GM23248 (cell line): ENCODE measurements around the gene DNAJA4.

Experiments
- EZH2 ChIP-seq: fragments of 200-600 bp; sonication (generic); IDR thresholded peaks from 2 replicates; pipeline ENCODE4 v1.6.1; 2018; ENCODE audit warnings: antibody characterized with exemption, mild to moderate bottlenecking; ENCODE audit not compliant: insufficient read depth, poor library complexity, severe bottlenecking
- EZH2phosphoT487 ChIP-seq: fragments of 200-600 bp; sonication (generic); IDR thresholded peaks from 2 replicates; pipeline ENCODE4 v1.6.1; 2018; ENCODE audit warnings: antibody characterized with exemption, moderate library complexity, mild to moderate bottlenecking, low read depth; ENCODE audit not compliant: insufficient read depth

GRCh38 chr15:78274994-78275393 lies 10.6 kb downstream of the DNAJA4 start:
- TF ChIP-seq EZH2 (no peak), EZH2phosphoT487 (no peak)
